DND-41 (cell line): ENCODE measurements around the gene CCSER2.

Source experiments
- EZH2 ChIP-seq: IDR thresholded peaks from 3 replicates; pipeline ENCODE4 v1.6.1; 2012; ENCODE audit warnings: borderline replicate concordance, low read depth, mild to moderate bottlenecking, moderate library complexity, low read length, inconsistent platforms; ENCODE audit not compliant: severe bottlenecking
- TF ChIP-seq, protein P1 (sequence below): IDR thresholded peaks from 2 replicates; pipeline ENCODE4 v1.5.1; 2012; ENCODE audit warnings: borderline replicate concordance, low read length, moderate library complexity, mild to moderate bottlenecking; ENCODE audit not compliant: poor library complexity, severe bottlenecking; ENCODE audit errors: extremely low read depth

DNA sequence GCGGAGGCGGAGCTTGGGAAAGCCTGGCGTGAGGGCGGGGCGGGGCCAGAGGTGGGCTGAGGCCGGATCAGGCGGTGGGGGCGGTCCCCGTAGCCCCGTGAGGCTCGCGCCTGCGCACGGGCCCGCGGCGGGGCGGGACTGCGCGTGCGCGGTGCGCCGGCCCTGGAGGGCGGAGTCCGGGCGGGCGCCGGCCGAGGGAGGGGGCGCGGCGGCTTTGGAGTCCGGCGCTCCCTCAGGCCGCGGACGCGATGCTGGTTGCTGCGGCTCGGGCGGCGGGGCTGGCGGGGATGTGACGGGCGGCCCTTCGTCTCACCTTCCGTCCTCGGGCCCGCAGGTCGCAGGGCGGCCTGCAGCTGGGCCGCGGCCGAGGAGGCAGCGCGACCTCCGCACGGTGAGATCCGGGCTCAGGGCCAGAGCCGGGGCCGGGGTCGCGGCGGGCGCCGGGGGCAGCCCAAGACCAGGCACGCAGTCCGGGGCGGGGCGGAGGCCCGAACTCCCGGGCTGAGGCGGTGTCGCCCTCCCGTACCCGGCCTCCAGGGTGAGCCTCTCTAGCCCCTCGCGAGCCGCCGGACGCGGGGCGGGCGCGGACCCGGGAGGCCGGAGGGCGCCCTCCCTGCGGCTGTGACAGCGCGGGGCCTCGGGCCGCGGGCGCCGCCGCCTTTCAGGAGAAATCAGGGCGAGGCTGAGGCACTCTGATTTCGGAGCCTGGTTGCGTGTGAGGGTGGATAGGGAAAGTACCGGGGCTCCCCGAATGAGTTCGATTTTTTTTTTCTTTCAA, at the start of gene CCSER2:
- TF ChIP-seq, protein P1, sequence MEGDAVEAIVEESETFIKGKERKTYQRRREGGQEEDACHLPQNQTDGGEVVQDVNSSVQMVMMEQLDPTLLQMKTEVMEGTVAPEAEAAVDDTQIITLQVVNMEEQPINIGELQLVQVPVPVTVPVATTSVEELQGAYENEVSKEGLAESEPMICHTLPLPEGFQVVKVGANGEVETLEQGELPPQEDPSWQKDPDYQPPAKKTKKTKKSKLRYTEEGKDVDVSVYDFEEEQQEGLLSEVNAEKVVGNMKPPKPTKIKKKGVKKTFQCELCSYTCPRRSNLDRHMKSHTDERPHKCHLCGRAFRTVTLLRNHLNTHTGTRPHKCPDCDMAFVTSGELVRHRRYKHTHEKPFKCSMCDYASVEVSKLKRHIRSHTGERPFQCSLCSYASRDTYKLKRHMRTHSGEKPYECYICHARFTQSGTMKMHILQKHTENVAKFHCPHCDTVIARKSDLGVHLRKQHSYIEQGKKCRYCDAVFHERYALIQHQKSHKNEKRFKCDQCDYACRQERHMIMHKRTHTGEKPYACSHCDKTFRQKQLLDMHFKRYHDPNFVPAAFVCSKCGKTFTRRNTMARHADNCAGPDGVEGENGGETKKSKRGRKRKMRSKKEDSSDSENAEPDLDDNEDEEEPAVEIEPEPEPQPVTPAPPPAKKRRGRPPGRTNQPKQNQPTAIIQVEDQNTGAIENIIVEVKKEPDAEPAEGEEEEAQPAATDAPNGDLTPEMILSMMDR: no peak
- no peak for TF ChIP-seq EZH2
